K562 (cell line): Measurements from ENCODE around the gene HES3.
A peak's percentile ranks its signal among the peaks of the same experiment; 100 is the strongest.

Experiments
- GABPB1 ChIP-seq: sonication (generic); formaldehyde crosslinking; IDR thresholded peaks from 2 replicates; pipeline ENCODE4 v1.8.0; 2022; ENCODE audit warnings: mild to moderate bottlenecking, missing genetic modification reagents
- KLF16 ChIP-seq: IDR thresholded peaks from 2 replicates; pipeline ENCODE4 v1.6.1; 2016; ENCODE audit warnings: antibody characterized with exemption
- MAX ChIP-seq: sonication (generic); formaldehyde crosslinking; IDR thresholded peaks from 2 replicates; pipeline ENCODE4 v1.9.0; 2022; ENCODE audit warnings: mild to moderate bottlenecking, missing genetic modification reagents
- MXI1 ChIP-seq: IDR thresholded peaks from 2 replicates; pipeline ENCODE4 v1.6.1; 2011; ENCODE audit warnings: low read depth, mild to moderate bottlenecking, improper control_type of control experiment, low read length
- NONO ChIP-seq, 2 experiments: fragments of 200-400 bp in 1 of 2; fragments of 450-650 bp in 1 of 2; formaldehyde crosslinking in 1 of 2; IDR thresholded peaks; 2 replicates each; pipeline ENCODE4 v1.6.1; 2017; ENCODE audit warnings: low read depth in 2 of 2, mild to moderate bottlenecking in 2 of 2, moderate library complexity in 2 of 2, low read length in 1 of 2
- NRF1 ChIP-seq, 2 experiments: fragments of 450-650 bp; IDR thresholded peaks in 1 of 2; conservative IDR thresholded peaks in 1 of 2; 2 replicates each; pipeline ENCODE4 v1.6.1; 2014; ENCODE audit warnings: mild to moderate bottlenecking in 2 of 2
- ZNF121 ChIP-seq: sonication (generic); formaldehyde crosslinking; conservative IDR thresholded peaks from 2 replicates; pipeline ENCODE4 v1.8.0; 2022; ENCODE audit warnings: missing genetic modification reagents
- ZNF695 ChIP-seq: fragments of 450-650 bp; formaldehyde crosslinking; IDR thresholded peaks from 2 replicates; pipeline ENCODE4 v1.4.0; 2020; ENCODE audit warnings: mild to moderate bottlenecking, moderate library complexity
- TF ChIP-seq, protein P1 (sequence below), 3 experiments: IDR thresholded peaks in 2 of 3; conservative IDR thresholded peaks in 1 of 3; 2 replicates each; pipeline ENCODE4 v1.5.1; 2011 to 2012; ENCODE audit warnings: low read length in 3 of 3, mild to moderate bottlenecking in 3 of 3, control low read depth in 2 of 3, improper control_type of control experiment in 1 of 3, inconsistent platforms in 1 of 3, low read depth in 1 of 3, mixed read lengths in 1 of 3, moderate library complexity in 1 of 3; ENCODE audit not compliant: insufficient read depth in 2 of 3

- TF ChIP-seq MXI1 (no peak), ZNF121 (no peak), MAX (peak; percentile 42), KLF16 (no peak), NRF1 (conservative IDR thresholded peaks at IDR 0.05 in 1 of 2, IDR thresholded peaks at IDR 0.05 in 1 of 2) (peak; percentile 57 to 69), NONO (IDR thresholded peaks at IDR 0.05; ENCODE audit: low read depth in 2 of 2, low read length in 1 of 2) (peak in 1 of 2 experiments; percentile 29; a peak in 1 of 4 replicates), ZNF695 (CRISPR knock-in tag) (no peak), GABPB1 (peak; percentile 68; the same call in 1 of the 2 replicates)
- TF ChIP-seq, protein P1, sequence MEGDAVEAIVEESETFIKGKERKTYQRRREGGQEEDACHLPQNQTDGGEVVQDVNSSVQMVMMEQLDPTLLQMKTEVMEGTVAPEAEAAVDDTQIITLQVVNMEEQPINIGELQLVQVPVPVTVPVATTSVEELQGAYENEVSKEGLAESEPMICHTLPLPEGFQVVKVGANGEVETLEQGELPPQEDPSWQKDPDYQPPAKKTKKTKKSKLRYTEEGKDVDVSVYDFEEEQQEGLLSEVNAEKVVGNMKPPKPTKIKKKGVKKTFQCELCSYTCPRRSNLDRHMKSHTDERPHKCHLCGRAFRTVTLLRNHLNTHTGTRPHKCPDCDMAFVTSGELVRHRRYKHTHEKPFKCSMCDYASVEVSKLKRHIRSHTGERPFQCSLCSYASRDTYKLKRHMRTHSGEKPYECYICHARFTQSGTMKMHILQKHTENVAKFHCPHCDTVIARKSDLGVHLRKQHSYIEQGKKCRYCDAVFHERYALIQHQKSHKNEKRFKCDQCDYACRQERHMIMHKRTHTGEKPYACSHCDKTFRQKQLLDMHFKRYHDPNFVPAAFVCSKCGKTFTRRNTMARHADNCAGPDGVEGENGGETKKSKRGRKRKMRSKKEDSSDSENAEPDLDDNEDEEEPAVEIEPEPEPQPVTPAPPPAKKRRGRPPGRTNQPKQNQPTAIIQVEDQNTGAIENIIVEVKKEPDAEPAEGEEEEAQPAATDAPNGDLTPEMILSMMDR (IDR thresholded peaks at IDR 0.05 in 2 of 3, conservative IDR thresholded peaks at IDR 0.05 in 1 of 3; ENCODE audit: insufficient read depth in 2 of 3, low read depth in 1 of 3, low read length in 3 of 3): no peak
Measured at GRCh38 chr1:6205849-6206519, 38.0 kb upstream of the HES3 start, which contains the start of gene RNF207.
